Brain pericyte (primary cell): ENCODE measurements around the gene PDLIM3.
"Not testable (repeated sequence)": the region's sequence is repeated elsewhere in the genome, so short reads cannot be mapped to it uniquely, and the experiment has no call there.

Experiments used
- DNase-seq: peaks from one replicate; pipeline ENCODE4 v3.0.0-alpha.2; 2012; ENCODE audit warnings: low read depth, low spot score

PDLIM3 gene

DNA sequence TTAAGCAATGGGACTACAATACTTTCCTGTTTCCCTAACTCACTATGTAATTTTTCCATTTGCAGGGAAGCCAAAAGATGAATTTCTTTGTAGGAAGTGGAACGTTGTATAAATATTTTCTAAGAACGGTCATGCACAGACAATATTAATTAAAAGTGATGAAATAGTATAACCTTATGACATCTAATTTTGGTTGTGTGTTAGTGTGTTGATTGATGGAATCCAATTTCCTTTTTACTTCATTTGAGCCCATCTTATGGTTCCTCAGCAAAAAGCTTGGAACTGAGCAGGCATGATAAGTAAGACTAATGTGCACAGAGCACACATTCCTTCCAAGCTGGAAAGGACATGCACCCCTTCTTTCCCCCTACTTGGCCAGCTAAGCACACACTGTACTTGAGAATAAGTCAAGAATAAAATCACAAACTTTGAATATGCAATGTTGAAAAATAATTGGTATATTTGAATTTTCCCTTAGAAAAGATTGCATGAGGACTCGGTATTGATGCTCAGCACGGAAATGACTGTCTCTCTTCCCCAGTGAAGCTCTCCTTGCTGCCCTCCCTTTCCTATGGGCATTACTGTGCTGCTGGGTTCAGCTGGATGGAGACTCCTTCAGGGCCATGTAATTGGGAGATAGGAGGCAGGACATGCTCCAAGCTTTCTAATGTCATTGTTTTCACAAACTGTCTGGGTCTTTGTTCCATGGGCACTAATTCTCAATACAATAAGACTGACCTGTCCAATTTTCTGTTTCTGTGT lies 19.2 kb upstream of the PDLIM3 start:
- DNase-seq: no peak

- DNase-seq: no peak
These were observed 16.9 kb upstream of the PDLIM3 start for GRCh38 chr4:185552254-185552653.

- DNase-seq: no peak
These were observed 15.6 kb upstream of the PDLIM3 start for GRCh38 chr4:185550933-185551332.

- DNase-seq: no peak
These were observed 13.9 kb upstream of the PDLIM3 start for GRCh38 chr4:185549095-185549639.

DNA sequence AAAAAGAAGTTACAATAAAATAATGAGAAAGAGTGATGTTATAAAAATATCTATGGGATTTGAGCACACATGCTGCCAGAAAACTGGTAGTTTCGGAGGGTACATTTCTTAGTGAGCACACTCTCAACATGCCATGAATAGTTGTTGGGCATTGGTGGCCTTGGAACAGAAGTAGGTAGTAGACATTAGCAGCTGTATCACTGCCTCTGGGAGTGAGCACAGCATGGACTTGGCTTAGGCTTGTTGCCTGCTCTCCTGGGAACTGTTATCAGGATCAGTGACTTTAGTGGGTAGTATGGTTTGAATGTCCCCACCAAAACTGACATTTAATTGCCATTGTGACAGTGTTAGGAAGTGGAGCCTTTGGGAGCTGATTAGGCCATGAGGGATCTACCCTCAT lies 13.3 kb upstream of the PDLIM3 start:
- no peak for DNase-seq

DNA sequence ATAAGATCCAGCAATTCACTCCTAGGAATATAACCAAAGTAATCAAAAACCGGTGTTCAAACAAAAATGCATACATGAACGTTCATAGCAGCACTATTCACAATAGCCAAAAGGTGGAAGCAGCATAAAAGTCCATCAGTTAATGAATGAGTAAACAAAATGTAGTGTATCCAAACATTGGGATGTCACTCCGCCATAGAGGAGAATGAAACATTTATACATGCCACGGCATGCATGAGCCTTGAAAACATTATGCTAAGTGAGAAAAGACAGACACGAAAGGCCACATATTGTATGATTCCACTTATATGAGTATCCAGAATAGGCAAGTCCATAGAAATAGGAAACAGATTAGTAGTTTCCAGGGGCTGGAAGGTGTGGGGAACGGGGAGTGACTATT lies 11.0 kb upstream of the PDLIM3 start:
- DNase-seq: no peak

DNA sequence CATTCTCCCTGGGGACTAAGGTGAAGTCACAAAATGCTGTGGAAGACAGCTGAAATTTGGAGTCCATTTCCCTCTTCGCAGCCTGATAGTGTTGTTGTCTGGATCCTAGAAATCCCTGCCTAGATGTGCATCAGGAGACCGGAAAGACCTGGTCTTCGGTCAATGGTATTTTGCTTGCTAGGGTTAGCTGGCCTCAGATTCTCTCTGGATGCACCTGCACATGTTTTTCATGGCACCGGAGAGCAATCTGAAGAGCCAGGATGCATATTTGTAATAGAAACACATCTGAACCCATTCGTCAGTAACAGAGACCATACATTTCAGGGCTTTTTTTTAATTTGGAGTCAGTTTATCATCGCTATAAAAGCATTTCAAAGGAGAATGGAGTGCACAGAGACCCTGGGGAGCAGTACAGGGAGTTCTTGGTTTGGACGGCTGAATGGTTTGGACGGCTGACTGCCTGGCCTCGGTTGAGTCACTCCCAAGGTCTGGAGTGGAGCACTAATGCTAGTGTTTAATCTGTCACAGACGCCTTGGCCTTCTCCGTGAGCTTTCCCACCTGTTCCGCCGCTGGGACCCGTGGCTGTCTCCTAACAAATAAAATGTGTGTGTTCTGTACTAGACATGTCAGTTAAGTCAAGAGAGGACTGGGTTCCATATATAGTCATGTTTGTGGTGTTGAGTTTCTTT lies 7.5 kb upstream of the PDLIM3 start:
- no peak for DNase-seq

- DNase-seq: no peak
These were observed 6.0 kb upstream of the PDLIM3 start for GRCh38 chr4:185541251-185541727.

DNA sequence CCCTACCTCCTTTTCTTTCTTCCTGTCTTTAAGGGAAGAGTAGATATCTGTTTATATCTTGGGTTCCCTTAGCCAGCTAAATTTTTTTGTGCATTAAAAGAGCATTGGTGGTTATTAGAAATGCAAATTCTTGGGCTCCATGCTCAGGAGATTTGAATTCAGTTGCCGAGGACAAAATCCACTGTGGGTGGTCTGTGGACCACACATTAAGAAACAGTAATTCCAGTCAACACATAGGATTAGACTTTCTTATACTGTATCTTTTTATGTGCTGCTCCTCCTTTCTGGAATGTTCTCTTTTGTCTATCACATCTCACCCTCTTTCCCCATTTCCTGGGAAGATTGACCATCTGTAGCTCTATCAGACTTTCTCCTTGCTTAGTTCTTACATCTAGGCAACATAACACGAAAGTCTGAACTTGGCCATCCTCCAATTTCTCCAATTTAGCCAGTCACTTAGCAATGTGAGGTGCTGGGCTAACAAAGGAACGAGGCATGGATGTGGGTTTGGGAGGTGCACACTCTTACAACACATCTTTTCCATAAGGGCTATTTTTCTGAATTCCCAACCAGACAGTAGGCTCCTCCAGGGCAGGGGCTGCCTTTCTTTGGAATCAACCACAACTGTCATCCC lies 5.3 kb upstream of the PDLIM3 start:
- DNase-seq: no peak

DNA sequence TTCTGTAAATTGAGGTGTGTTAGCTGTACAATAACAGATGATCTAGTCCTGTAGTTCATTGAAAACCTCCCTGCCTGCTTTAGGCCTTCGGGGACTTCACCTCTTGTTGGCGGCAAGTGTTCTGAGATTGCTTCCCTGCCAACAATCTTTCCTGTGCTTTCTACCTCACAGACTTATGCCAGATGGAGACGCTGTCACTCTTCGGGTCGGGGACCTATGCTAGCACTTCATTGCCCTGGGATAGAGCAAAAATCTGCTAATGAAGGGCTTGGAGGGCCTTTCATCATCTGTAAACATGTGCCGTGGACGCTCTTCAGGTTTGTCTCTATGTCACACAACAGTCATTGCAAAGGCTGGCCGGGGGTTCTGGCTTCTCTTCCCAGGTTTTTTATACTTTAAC lies 4.7 kb upstream of the PDLIM3 start:
- DNase-seq: no peak

DNA sequence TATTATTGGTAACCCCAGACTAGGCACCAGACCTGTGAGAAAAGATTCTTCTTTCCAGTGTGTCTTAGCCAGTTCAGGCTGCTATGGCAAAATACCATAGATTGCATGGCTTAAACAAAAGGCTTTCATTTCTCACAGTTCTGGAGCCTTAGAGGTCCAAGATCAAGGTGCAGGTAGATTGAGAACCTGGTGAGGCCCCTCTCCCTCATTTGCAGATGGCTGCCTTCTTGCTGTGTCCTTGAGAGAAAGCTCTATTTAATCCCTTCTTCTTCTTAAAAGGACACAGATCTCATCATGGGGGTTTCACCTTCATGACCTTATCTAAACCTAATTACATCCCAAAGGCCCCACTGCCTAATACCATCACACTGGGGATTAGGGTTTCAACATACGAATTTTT lies 3.5 kb upstream of the PDLIM3 start:
- DNase-seq: no peak

- no peak for DNase-seq
These were observed 1.1 kb upstream of the PDLIM3 start for GRCh38 chr4:185536411-185536709.

- no peak for DNase-seq
These were observed 504 bp upstream of the PDLIM3 start for GRCh38 chr4:185535612-185536410.

GRCh38 chr4:185534511-185534865 lies 819 bp downstream of the PDLIM3 start:
- no peak for DNase-seq

- DNase-seq: no peak
These were observed 2.4 kb downstream of the PDLIM3 start for GRCh38 chr4:185532795-185533324.

DNA sequence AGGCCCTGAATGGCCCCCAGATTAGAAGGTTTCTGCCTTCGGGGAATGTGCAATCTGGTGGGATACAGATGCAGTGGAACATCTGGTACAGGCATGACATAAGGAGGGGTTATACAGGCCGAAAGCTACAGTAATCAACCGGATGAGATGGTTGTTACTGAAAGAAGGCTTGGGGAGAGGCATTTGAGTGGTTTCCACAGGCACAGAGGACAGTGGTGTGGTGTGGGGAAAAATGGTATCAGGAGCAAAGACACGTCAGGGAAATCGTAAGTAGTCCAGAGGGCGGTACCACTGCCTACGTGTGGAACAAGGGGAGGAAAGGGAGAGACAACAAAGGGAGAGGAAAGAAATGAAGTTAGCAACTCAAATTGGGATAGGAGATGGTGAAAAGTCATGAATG lies 3.0 kb downstream of the PDLIM3 start:
- no peak for DNase-seq

- DNase-seq: not testable (repeated sequence)
These were observed 3.7 kb downstream of the PDLIM3 start for GRCh38 chr4:185531654-185532053.

DNA sequence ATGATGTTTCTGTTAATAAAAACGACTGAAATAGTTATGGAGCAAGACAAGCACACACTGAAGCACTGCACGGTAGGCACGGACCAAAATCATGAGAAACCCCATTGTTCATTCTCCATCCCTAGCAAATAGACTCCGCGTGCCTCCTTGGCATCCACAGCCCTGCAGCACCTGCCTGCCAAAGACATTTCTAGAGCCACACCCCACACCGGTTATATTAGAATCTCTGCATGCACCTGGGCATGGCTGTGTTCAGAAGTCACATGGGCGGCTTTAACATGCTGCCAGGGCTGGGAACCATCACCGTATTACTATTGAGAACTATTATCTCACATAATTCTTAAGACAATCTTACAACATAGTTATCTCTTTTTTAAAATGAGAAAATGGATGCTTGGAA lies 5.9 kb downstream of the PDLIM3 start:
- no peak for DNase-seq

GRCh38 chr4:185524888-185525863 lies 10.1 kb downstream of the PDLIM3 start:
- DNase-seq: no peak

DNA sequence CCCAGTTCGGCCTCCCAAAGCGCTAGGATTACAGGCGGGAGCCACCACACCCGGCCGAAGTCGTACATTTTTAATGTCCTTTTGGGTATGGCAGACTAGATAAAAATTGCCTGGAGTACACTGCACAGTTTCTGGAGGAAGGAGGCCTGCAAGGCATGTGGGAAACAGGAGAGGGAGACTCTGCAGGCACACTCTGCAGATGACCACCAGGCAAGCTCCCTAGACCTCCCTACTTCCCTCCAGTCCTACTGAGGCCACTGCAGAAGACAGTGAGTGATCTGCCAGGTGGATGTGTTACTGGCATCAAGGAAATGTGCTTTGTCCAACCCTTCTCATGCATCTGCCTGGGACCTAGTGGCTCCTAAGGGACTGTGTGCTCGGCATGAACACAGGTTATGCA lies 11.4 kb downstream of the PDLIM3 start:
- DNase-seq: no peak
